ENCODE data around the gene STK17A.

- TF ChIP-seq CTCF (conservative IDR thresholded peaks at IDR 0.05 in 1 of 2, IDR thresholded peaks at IDR 0.05 in 1 of 2; ENCODE audit: low read depth in 1 of 2, low read length in 2 of 2) (no peak), EZH2 (IDR thresholded peaks at IDR 0.05; ENCODE audit: low read length, missing control alignments) (no peak)
Observed at GRCh38 chr7:43589133-43589478, 6.2 kb downstream of the STK17A start.
